AG04449 (cell line): Measurements from ENCODE around the gene GAK.

Source experiments
- CTCF ChIA-PET: fragments of 350-600 bp; formaldehyde crosslinking; extraction: SDS; loops from one replicate; lab custom pipeline; 2021; ENCODE audit warnings: antibody characterized with exemption; lab: Yijun Ruan, JAX
- POLR2A ChIA-PET: fragments of 400-600, 350-600 bp; formaldehyde crosslinking; extraction: SDS; loops from one replicate; lab custom pipeline; 2020; ENCODE audit warnings: antibody characterized with exemption, inconsistent platforms; lab: Yijun Ruan, JAX
- DNase-seq: peaks from one replicate; pipeline ENCODE4 v3.0.0-alpha.2; 2010; ENCODE audit warnings: low read depth, low spot score
- H3K4me3 ChIP-seq: 2 replicates; pipeline ENCODE4 v1.5.1; 2011; ENCODE audit warnings: low read depth, mild to moderate bottlenecking, control low read depth, low read length
- CTCF ChIP-seq: IDR thresholded peaks from one replicate; pipeline ENCODE4 v1.5.1; 2011; ENCODE audit warnings: mild to moderate bottlenecking, moderate library complexity, low read length, control low read depth, inconsistent platforms; ENCODE audit not compliant: insufficient read depth; ENCODE audit errors: missing control alignments

GAK gene

GRCh38 chr4:964346-965025 lies 32.4 kb upstream of the GAK start:
- no peak for TF ChIP-seq CTCF
- ChIA-PET POLR2A (no interaction called here), CTCF (no interaction called here)
- no peak overlapping the region for H3K4me3 ChIP-seq
- no peak for DNase-seq

GRCh38 chr4:963276-964225 lies 31.4 kb upstream of the GAK start:
- no peak for DNase-seq
- ChIA-PET POLR2A (no interaction called here), CTCF (interaction anchor here (1.0 kb wide), 1 partner anchor 23 kb away, joined by 3 read pairs; no protein-coding TSS in a partner anchor)
- no peak overlapping the region for H3K4me3 ChIP-seq
- TF ChIP-seq CTCF = no peak

- no peak for TF ChIP-seq CTCF
- CTCF ChIA-PET = no interaction called here
- DNase-seq = no peak
- POLR2A ChIA-PET = no interaction called here
- H3K4me3 ChIP-seq = no peak overlapping the region
Observed at GRCh38 chr4:962231-963208, 30.4 kb upstream of the GAK start.

- no peak for TF ChIP-seq CTCF
- CTCF ChIA-PET = no interaction called here
- no peak for DNase-seq
- H3K4me3 ChIP-seq = no peak overlapping the region
- POLR2A ChIA-PET = no interaction called here
Observed at GRCh38 chr4:961351-962230, 29.5 kb upstream of the GAK start.

- DNase-seq = no peak
- TF ChIP-seq CTCF = no peak
- CTCF ChIA-PET = no interaction called here
- POLR2A ChIA-PET = no interaction called here
- no peak overlapping the region for H3K4me3 ChIP-seq
Observed at GRCh38 chr4:960636-961350, 28.7 kb upstream of the GAK start.
